ENCODE data around the gene FAM107B. TPM values are rescaled to one million over a fixed set of nuclear protein-coding genes. Genes with fewer than 3 reads are reported as not detected.

The FAM107B gene
- total RNA-seq, 1 experiment from 2014 or later, result 36.5 TPM

DNA sequence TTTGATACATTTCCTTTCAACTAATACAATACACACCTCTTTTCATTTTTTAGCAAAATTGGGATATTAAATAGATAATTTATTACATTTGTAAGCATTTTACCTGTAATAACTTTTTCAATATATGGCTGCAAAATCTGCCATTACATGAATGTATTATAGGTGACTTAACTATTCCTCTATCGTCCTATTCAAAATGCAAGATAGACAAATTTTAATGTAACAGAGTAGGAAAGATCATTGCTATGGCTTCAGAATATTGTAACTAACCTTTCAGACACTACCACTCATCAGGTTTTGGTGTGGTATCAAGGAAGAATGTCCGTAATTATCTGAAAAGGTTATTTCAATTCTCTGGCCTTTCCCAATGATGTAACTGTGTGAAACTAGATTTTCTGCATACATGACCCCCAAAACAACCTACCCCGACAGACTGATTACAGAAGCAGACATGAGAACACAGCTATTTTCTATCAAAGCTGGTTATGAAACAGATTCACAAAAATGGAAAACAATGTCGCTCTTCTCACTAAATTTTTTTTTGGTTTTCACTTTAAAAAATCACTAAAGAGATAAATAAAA, 211.2 kb downstream of the FAM107B start:
- DNase-seq (ENCODE audit: extremely low read depth, low read depth), result no peak

- DNase-seq (ENCODE audit: extremely low read depth, low read depth), result no peak
Measured at GRCh38 chr10:14563076-14563336, 211.7 kb downstream of the FAM107B start.

GRCh38 chr10:14562218-14563075, 212.2 kb downstream of the FAM107B start:
- no peak for DNase-seq (ENCODE audit: extremely low read depth, low read depth)

- DNase-seq (ENCODE audit: extremely low read depth, low read depth), result no peak
Measured at GRCh38 chr10:14560791-14561765, 213.6 kb downstream of the FAM107B start.

DNA sequence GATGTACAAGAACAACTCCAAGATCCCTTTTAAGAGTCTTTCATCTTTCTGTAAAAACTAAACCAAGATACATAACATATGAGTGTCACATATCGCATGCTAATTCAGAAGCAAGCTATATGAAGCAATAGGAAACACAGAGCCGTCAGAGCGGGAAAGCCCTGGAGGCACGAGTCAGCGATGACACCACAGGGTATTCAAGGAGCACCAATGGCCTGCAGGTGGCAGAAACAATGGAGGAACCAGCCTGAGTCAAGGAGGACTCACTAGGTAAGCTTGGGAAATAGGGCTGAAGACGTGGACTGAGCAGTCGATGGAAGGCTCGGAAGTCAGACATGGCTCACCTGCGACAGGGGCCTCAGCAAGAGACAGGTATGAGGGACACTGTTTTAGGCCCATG, 214.4 kb downstream of the FAM107B start:
- DNase-seq (ENCODE audit: extremely low read depth, low read depth), result peak; percentile 93

DNA sequence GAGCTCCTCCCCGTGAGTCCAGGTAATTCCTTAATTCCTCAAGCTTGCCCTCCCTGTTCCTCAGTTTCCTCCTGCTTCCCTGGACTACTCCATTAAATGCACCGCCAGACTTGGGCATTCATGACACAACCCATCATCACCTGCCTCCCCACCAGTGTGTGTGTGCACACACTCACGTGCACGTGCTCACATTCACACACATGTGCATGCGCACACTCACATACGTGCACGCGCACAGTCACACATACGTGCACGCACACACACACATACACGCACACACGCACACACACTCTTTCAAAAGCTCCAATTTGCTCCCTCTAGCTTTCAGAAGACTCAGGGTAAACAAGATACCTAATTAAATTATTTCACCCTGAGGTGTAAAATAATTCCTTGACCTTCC, 216.7 kb downstream of the FAM107B start:
- DNase-seq (ENCODE audit: extremely low read depth, low read depth), result no peak

- no peak for DNase-seq (ENCODE audit: extremely low read depth, low read depth)
Measured at GRCh38 chr10:14557567-14557966, 217.1 kb downstream of the FAM107B start.

DNA sequence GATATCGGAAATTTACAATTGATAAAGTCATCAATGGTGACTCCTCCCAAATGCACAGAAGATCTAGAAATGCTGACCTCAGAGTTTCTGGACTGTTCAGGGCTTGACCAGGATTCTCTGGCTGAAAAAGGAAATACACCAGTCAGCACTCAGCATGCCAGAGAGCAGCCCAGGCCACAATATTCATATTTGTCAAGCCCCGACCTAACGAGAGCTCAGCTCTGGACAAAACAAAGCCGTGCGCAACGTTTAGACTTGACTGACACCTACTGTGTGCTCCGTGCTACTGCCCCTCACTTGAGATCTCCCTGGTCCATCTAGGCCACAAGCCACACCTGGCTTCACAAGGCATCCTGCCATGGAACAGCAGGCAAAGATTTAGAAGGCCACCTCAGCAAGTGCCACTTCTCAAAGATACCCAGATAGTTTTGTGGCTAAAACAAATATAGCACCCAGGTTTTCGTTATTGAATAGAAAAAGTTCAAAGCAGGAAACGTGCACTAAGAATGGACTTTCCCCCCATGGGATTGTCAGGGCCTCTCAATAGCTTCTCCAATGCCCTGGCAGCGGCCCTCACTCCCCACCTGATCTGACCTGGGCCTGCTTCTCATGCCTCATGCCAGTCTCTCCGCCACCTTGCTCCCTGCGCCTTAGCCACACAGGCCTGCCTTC, 218.3 kb downstream of the FAM107B start:
- DNase-seq (ENCODE audit: extremely low read depth, low read depth), result no peak

- no peak for DNase-seq (ENCODE audit: extremely low read depth, low read depth)
Measured at GRCh38 chr10:14555807-14556206, 218.9 kb downstream of the FAM107B start.

- no peak for DNase-seq (ENCODE audit: extremely low read depth, low read depth)
Measured at GRCh38 chr10:14554491-14555205, 220.0 kb downstream of the FAM107B start.

GRCh38 chr10:14554091-14554490, 220.6 kb downstream of the FAM107B start:
- no peak for DNase-seq (ENCODE audit: extremely low read depth, low read depth)

- no peak for DNase-seq (ENCODE audit: extremely low read depth, low read depth)
Measured at GRCh38 chr10:14553448-14553847, 221.2 kb downstream of the FAM107B start.

GRCh38 chr10:14552015-14552414, 222.7 kb downstream of the FAM107B start:
- DNase-seq (ENCODE audit: extremely low read depth, low read depth), result no peak

GRCh38 chr10:14550471-14550981, 224.2 kb downstream of the FAM107B start:
- no peak for DNase-seq (ENCODE audit: extremely low read depth, low read depth)

DNA sequence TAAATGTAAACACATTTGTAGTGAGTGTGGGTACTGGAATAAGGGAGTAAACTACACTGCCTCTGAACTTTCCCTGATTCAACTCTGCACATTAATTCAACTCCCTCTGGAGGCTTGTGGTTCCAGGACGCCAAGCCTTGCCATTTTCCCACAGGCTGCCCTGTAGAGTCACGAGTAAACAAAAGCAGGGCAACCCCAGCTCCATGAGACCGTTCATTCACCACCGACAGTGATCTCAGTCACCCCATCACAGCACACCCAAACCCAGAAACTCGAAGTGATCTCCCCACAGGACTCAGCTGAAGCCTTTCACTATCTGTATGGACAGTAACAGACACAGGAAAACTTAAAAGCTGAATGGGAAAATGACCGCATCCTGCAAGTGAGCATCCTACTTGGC, 225.2 kb downstream of the FAM107B start:
- DNase-seq (ENCODE audit: extremely low read depth, low read depth), result no peak

DNA sequence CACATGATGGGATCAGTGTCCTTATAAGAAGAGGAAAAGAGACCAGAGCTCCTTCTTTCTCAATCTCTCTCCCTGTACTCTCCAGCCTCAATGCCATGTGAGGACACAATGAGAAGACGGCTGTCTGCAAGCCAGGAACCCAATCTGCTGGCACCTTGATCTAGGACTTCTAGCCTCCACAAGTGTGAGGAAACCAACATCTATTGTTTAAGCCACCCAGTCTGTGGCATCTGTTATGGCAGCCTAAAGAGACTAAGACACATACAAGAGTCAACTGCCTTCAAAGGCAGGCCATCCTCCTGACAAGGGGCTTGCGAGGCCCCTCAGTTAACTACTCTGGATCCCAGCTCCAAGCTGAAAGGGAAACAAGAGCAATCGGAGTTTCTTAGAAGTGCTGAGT, 225.7 kb downstream of the FAM107B start:
- no peak for DNase-seq (ENCODE audit: extremely low read depth, low read depth)

GRCh38 chr10:14548474-14548873, 226.2 kb downstream of the FAM107B start:
- DNase-seq (ENCODE audit: extremely low read depth, low read depth), result no peak

DNA sequence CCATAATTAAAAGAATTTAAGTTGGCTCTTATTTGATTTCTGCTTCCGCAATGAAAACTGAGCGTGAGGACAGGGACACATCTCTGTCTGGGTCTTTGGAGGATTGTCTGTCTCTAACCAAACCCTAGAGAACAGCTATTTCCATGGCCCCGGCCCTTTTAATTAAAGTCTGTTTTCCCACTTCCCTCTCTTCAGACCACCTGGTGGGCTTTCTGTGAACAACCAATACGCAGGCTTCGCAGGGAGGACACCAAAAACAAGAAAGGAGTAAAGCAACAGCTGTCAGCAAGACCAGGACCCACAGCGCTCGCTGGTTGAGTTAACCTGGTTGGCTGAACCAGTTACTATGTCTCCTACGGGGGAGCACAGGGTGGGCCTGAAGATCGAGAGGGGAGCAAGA, 226.9 kb downstream of the FAM107B start:
- DNase-seq (ENCODE audit: extremely low read depth, low read depth), result no peak

GRCh38 chr10:14545827-14546226, 228.9 kb downstream of the FAM107B start:
- DNase-seq (ENCODE audit: extremely low read depth, low read depth), result no peak

GRCh38 chr10:14543904-14544210, 230.8 kb downstream of the FAM107B start:
- DNase-seq (ENCODE audit: extremely low read depth, low read depth), result no peak

Data from NCI-H460 (cell line).